Body of pancreas (tissue), 4 donors: ENCODE measurements around the gene C2CD4B. TPM values are rescaled to one million over a fixed set of nuclear protein-coding genes. Genes with fewer than 3 reads are reported as not detected.

Experiments
- ATAC-seq: fragments of 150-250 bp; one replicate; pipeline ENCODE4 v1.9.1; 2016
- DNase-seq, 4 donors: peaks; one replicate each; pipeline ENCODE4 v3.0.0-alpha.2; 2019
- H3K27ac ChIP-seq, 4 donors: fragments of 200-600 bp; sonication (generic); 1 replicate in 3 of 4; 2 replicates in 1 of 4; pipeline versions ENCODE4 v1.5.1 to v1.6.1; 2016 to 2019; ENCODE audit warnings: mild to moderate bottlenecking in 1 of 4, mixed read lengths in 1 of 4, moderate library complexity in 1 of 4
- H3K27me3 ChIP-seq, 2 donors: fragments of 200-600 bp; sonication (generic); one replicate each; pipeline ENCODE4 v1.6.0; 2016; ENCODE audit warnings: mild to moderate bottlenecking in 1 of 2
- H3K36me3 ChIP-seq, 2 donors: fragments of 200-600 bp; sonication (generic); replicated peaks in 1 of 2; 2 replicates each; pipeline ENCODE4 v1.5.1; 2016; ENCODE audit warnings: low read depth in 2 of 2; ENCODE audit not compliant: insufficient read depth in 1 of 2
- H3K4me1 ChIP-seq: fragments of 200-600 bp; sonication (generic); one replicate; pipeline ENCODE4 v1.6.0; 2016
- H3K4me3 ChIP-seq, 2 donors: fragments of 200-600 bp; sonication (generic); 1 replicate in 1 of 2; 2 replicates in 1 of 2; pipeline ENCODE4 v1.5.1; 2016 to 2019
- H3K9me3 ChIP-seq, 3 donors: fragments of 200-600 bp; sonication (generic); 1 replicate in 2 of 3; 2 replicates in 1 of 3; pipeline ENCODE4 v1.5.1; 2016
- POLR2A ChIP-seq, 3 donors: fragments of 450-650 bp; IDR thresholded peaks; one replicate each; pipeline ENCODE4 v1.6.1; 2016; ENCODE audit warnings: antibody characterized with exemption in 3 of 3, mild to moderate bottlenecking in 2 of 3
- WGBS, 2 donors: methylation state at CpG; one replicate each; pipeline ENCODE4 v1.1.5; 2017; 5-methylcytosine and 5-hydroxymethylcytosine counted together
- intact Hi-C: fragments of 100-400 bp; cut with DNase I; formaldehyde crosslinking; loops from one replicate; pipeline ENCODE4 v1.15.1; 2023
- total RNA-seq, 2 donors: library from RNA; depleted of rRNA; stranded (reverse); fragments of >200 nt; gene quantifications; one replicate each; pipeline ENCODE4 v1.1.0, GENCODE V29; 2016
- TF ChIP-seq, protein P1 (sequence below), 7 experiments: fragments of 450-650 bp in 4 of 7; fragments of 200-600 bp in 3 of 7; sonication (generic) in 3 of 7; IDR thresholded peaks; one replicate each; pipeline ENCODE4 v1.5.1; 2016 to 2019; ENCODE audit warnings: antibody characterized with exemption in 7 of 7

C2CD4B gene
- total RNA-seq, 2 donors from 2014 or later: 75.8 to 142 TPM

DNA sequence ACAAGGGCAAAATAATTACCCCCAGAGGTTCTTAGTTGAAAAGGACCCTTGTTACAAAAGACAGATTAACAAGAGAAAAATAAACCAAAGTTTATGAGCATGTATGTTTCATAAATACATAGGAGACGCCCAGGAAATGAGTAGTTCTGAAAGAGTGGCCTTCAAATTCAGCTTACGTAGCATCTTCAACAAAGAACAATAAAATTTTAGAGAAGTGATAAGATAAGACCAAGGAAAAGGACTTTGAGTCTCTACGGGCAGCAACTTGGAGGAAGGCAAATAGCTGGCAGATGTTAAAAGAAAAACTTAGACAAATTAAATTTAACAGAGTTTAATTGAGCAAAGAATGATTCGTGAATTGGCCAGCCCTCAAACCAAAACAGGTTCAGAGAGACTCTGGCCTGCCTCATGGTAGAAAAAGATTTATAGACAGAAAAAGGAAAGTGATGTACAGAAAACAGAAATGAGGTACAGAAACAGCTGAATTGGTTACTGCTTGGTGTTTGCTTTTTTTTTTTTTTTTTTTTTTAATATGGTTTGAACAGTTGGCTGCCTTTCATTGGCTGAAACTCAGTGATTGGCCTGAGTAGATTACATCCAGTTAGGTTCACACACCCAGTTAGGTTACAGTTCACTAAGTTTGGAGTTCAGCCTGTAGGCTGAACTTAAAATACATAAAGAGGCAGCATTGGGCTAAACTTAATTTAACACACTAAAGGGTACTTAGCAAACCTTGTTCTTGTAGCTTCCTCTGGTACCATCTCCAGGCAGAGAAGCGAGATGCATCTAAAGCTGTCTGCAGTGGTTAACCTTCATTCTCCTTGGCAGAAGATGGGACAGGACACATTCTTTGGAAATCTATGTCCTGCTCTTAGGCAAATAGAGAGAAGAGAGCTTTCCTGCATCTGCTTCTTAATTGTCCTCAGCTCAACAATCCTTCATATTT is 23.2 kb downstream of the C2CD4B start:
- no peak for TF ChIP-seq POLR2A (IDR thresholded peaks at IDR 0.05)
- TF ChIP-seq, protein P1, sequence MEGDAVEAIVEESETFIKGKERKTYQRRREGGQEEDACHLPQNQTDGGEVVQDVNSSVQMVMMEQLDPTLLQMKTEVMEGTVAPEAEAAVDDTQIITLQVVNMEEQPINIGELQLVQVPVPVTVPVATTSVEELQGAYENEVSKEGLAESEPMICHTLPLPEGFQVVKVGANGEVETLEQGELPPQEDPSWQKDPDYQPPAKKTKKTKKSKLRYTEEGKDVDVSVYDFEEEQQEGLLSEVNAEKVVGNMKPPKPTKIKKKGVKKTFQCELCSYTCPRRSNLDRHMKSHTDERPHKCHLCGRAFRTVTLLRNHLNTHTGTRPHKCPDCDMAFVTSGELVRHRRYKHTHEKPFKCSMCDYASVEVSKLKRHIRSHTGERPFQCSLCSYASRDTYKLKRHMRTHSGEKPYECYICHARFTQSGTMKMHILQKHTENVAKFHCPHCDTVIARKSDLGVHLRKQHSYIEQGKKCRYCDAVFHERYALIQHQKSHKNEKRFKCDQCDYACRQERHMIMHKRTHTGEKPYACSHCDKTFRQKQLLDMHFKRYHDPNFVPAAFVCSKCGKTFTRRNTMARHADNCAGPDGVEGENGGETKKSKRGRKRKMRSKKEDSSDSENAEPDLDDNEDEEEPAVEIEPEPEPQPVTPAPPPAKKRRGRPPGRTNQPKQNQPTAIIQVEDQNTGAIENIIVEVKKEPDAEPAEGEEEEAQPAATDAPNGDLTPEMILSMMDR (IDR thresholded peaks at IDR 0.05): no peak
- Histone ChIP-seq H3K27me3 (no peaks in the 10 kb centered on the region), H3K27ac (peak overlapping the region; percentile 48 to 78 (median 70)), H3K4me3 (no peak overlapping the region), H3K9me3 (no peaks in the 10 kb centered on the region), H3K36me3 (no peaks in the 10 kb centered on the region), H3K4me1 (peaks cover 53% of the 10 kb centered on the region)
- intact Hi-C loops: no loop called here
- ATAC-seq (peak; percentile 70), DNase-seq (peak in 2 of 4 donors; percentile 34 to 42)
- 30% methylated on average over 5 of the region's 5 CpGs for WGBS, 2 donors

DNA sequence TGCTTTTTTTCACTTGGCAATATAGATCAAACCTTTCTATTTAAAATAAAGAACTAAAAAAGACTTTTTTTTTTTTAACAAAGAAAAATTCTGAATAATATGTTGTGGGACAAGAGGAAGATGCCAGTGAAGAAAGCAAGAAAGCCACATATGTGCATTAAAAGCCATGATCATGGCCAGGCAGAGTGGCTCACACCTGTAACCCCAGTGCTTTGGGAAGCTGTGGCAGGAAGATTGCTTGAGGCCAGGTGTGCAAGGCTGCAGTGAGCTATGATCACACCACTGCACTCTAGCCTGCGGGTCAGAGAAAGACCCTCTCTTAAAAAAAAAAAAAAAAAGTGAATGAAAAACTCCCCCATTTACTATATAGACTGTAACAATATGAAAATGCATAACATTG is 23.9 kb downstream of the C2CD4B start:
- Histone ChIP-seq H3K9me3 (no peaks in the 10 kb centered on the region), H3K27ac (peak overlapping the region in 3 of 4 donors; percentile 68 to 78 (median 73)), H3K27me3 (no peaks in the 10 kb centered on the region), H3K4me1 (peaks cover 54% of the 10 kb centered on the region), H3K4me3 (no peak overlapping the region), H3K36me3 (no peaks in the 10 kb centered on the region)
- WGBS, 2 donors: 56 to 62% methylated on average over 1 of the region's 1 CpG
- TF ChIP-seq POLR2A (IDR thresholded peaks at IDR 0.05): no peak
- TF ChIP-seq, protein P1 (IDR thresholded peaks at IDR 0.05): no peak
- intact Hi-C loops: no loop called here
- ATAC-seq (no peak), DNase-seq (no peak)

DNA sequence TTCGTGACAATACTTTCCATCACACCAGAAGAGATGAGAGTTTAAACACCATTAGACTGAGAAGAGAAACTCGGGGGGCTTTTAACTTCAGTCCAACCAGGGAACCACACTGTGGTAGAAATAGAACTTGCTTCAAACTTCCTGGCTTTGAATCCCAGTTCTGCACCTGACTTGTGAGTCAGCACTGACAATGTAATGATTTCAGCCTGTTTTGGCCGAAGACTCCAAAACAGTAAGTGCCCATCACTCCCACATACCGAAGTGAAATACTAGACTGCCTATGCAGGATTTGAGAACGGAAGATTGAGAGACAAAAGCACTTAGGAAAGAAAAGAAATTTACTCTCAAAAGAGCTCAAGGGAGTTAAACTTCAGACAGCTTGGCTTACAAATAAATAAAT is 27.0 kb downstream of the C2CD4B start:
- H3K36me3 ChIP-seq: no peaks in the 10 kb centered on the region
- no peaks in the 10 kb centered on the region for H3K9me3 ChIP-seq
- TF ChIP-seq POLR2A (IDR thresholded peaks at IDR 0.05): no peak
- TF ChIP-seq, protein P1 (IDR thresholded peaks at IDR 0.05): no peak
- DNase-seq: peak in 1 of 4 donors; percentile 51
- intact Hi-C loops: no loop called here
- WGBS, 2 donors: 66 to 73% methylated on average over 5 of the region's 5 CpGs
- H3K27me3 ChIP-seq: no peaks in the 10 kb centered on the region
- peaks cover 60% of the 10 kb centered on the region for H3K4me1 ChIP-seq
- no peak for ATAC-seq
- no peak overlapping the region for H3K4me3 ChIP-seq
- peak overlapping the region in 3 of 4 donors; percentile 45 to 78 (median 68) for H3K27ac ChIP-seq

DNA sequence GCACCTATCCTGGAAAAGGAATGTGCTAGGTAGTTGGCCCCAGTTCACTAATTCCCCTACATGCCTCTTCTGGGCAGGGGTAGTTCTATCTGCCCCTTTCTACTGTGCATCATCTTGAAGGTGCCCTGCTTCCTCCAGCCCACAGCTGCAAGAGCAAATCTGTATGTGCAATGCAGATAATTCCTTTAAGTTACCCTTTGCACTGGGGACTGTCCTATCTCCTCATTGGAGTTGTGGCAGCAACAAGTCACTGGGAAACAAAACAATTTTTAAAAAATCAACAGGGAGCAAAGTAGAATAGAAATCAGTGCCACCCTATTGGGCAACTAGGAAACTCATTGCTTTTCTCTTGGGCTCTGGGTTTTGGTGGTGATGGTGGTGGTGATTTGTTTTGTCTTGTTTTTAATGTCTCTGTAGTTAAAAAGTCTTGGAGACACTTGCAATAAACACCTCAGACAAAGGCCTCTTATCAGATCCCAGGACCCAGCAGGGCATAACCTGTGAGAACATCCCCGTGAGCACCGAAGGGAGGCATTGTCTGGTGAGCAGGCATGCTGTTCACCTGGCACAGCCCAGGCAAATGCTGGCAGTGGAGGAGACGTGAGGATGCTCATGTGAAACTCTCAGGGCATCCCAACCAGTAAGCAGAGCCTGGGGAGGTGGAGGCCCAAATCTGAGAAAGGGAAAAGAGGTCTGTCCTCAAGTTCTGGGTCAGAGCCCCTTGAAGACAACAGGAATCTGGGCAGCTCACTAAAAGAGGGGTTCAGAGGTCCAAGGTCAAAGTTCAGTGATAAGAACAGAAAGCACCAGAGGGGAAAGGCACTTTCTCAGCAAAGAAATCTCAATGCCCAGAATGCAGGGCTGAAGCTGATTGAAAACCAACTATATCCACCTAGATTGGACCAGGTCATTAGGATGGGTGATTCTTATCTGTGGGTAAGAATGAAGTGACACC is 27.9 kb downstream of the C2CD4B start:
- H3K9me3 ChIP-seq: no peaks in the 10 kb centered on the region
- WGBS, 2 donors: 80 to 83% methylated on average over 3 of the region's 3 CpGs
- H3K27me3 ChIP-seq: no peaks in the 10 kb centered on the region
- no peak for DNase-seq
- intact Hi-C loops: no loop called here
- no peak overlapping the region for H3K4me3 ChIP-seq
- no peak for ATAC-seq
- peak overlapping the region; percentile 52 to 78 (median 62) for H3K27ac ChIP-seq
- peaks cover 51% of the 10 kb centered on the region for H3K4me1 ChIP-seq
- TF ChIP-seq, protein P1 (IDR thresholded peaks at IDR 0.05): no peak
- no peak for TF ChIP-seq POLR2A (IDR thresholded peaks at IDR 0.05)
- H3K36me3 ChIP-seq: no peaks in the 10 kb centered on the region
